ENCODE measurements around the gene FKBP6. TPM values are rescaled to one million over a fixed set of nuclear protein-coding genes. Genes with fewer than 3 reads are reported as not detected.
"Not testable (repeated sequence)": the region's sequence is repeated elsewhere in the genome, so short reads cannot be mapped to it uniquely, and the experiment has no call there.

FKBP6 gene
- total and polyA plus RNA-seq, 2 donors (not counting 1 experiment from before 2014, with no cell fraction given), result not detected

- Histone ChIP-seq H3K27ac (ENCODE audit: insufficient read depth, low read length) (no peak overlapping the region), H3K4me1 (ENCODE audit: control insufficient read depth, extremely low read depth, insufficient read depth, low read length) (peaks cover 3% of the 10 kb centered on the region), H3K4me3 (replicated peaks in 1 of 4; ENCODE audit: control extremely low read depth in 1 of 4, insufficient read depth in 1 of 4, low read depth in 3 of 4, low read length in 4 of 4) (peak overlapping the region in 1 of 4 experiments; percentile 30), H3K9ac (ENCODE audit: insufficient read depth, low read length) (no peak overlapping the region), H3K9me3 (ENCODE audit: control insufficient read depth, insufficient read depth, low read depth, low read length) (no peaks in the 10 kb centered on the region), H3K27me3 (ENCODE audit: control insufficient read depth, insufficient read depth, low read length) (no peaks in the 10 kb centered on the region), H3K79me2 (ENCODE audit: control insufficient read depth, insufficient read depth, low read length) (no peaks in the 10 kb centered on the region), H4K20me1 (ENCODE audit: control insufficient read depth, extremely low read depth, insufficient read depth, low read length) (no peaks in the 10 kb centered on the region), H2AFZ (ENCODE audit: low read length) (no peak overlapping the region), H3K36me3 (ENCODE audit: control insufficient read depth, insufficient read depth, low read length) (no peaks in the 10 kb centered on the region), H3K4me2 (ENCODE audit: extremely low read depth, insufficient read depth, low read length) (no peak overlapping the region)
- TF ChIP-seq EZH2 (IDR thresholded peaks at IDR 0.05; ENCODE audit: low read length, missing control alignments) (no peak), CTCF (conservative IDR thresholded peaks at IDR 0.05 in 1 of 2, IDR thresholded peaks at IDR 0.05 in 1 of 2; ENCODE audit: low read depth in 1 of 2, low read length in 2 of 2) (no peak)
- no peak for DNase-seq (ENCODE audit: low read depth in 2 of 2)
These were observed 30.8 kb downstream of the FKBP6 start for GRCh38 chr7:73358590-73359275.

- Histone ChIP-seq H3K4me2 (ENCODE audit: extremely low read depth, insufficient read depth, low read length) (no peak overlapping the region), H3K9me3 (ENCODE audit: control insufficient read depth, insufficient read depth, low read depth, low read length) (no peaks in the 10 kb centered on the region), H4K20me1 (ENCODE audit: control insufficient read depth, extremely low read depth, insufficient read depth, low read length) (no peaks in the 10 kb centered on the region), H3K4me3 (replicated peaks in 1 of 4; ENCODE audit: control extremely low read depth in 1 of 4, insufficient read depth in 1 of 4, low read depth in 3 of 4, low read length in 4 of 4) (no peak overlapping the region), H3K4me1 (ENCODE audit: control insufficient read depth, extremely low read depth, insufficient read depth, low read length) (peaks cover 3% of the 10 kb centered on the region), H2AFZ (ENCODE audit: low read length) (no peak overlapping the region), H3K27me3 (ENCODE audit: control insufficient read depth, insufficient read depth, low read length) (peaks cover 3% of the 10 kb centered on the region), H3K36me3 (ENCODE audit: control insufficient read depth, insufficient read depth, low read length) (no peaks in the 10 kb centered on the region), H3K9ac (ENCODE audit: insufficient read depth, low read length) (no peak overlapping the region), H3K79me2 (ENCODE audit: control insufficient read depth, insufficient read depth, low read length) (no peaks in the 10 kb centered on the region), H3K27ac (ENCODE audit: insufficient read depth, low read length) (no peak overlapping the region)
- no peak for TF ChIP-seq EZH2 (IDR thresholded peaks at IDR 0.05; ENCODE audit: low read length, missing control alignments)
- TF ChIP-seq CTCF (conservative IDR thresholded peaks at IDR 0.05 in 1 of 2, IDR thresholded peaks at IDR 0.05 in 1 of 2; ENCODE audit: low read depth in 1 of 2, low read length in 2 of 2), result no peak
- DNase-seq (ENCODE audit: low read depth in 2 of 2), result no peak
These were observed 31.3 kb downstream of the FKBP6 start for GRCh38 chr7:73359306-73359705.

GRCh38 chr7:73359746-73360375, 31.9 kb downstream of the FKBP6 start:
- H3K4me1 ChIP-seq (ENCODE audit: control insufficient read depth, extremely low read depth, insufficient read depth, low read length), result peaks cover 3% of the 10 kb centered on the region
- no peaks in the 10 kb centered on the region for H3K9me3 ChIP-seq (ENCODE audit: control insufficient read depth, insufficient read depth, low read depth, low read length)
- peaks cover 4% of the 10 kb centered on the region for H3K27me3 ChIP-seq (ENCODE audit: control insufficient read depth, insufficient read depth, low read length)
- DNase-seq (ENCODE audit: low read depth in 2 of 2), result no peak
- H3K27ac ChIP-seq (ENCODE audit: insufficient read depth, low read length), result no peak overlapping the region
- no peaks in the 10 kb centered on the region for H4K20me1 ChIP-seq (ENCODE audit: control insufficient read depth, extremely low read depth, insufficient read depth, low read length)
- TF ChIP-seq EZH2 (IDR thresholded peaks at IDR 0.05; ENCODE audit: low read length, missing control alignments) (no peak), CTCF (conservative IDR thresholded peaks at IDR 0.05 in 1 of 2, IDR thresholded peaks at IDR 0.05 in 1 of 2; ENCODE audit: low read depth in 1 of 2, low read length in 2 of 2) (no peak)
- H2AFZ ChIP-seq (ENCODE audit: low read length), result no peak overlapping the region
- no peak overlapping the region for H3K4me2 ChIP-seq (ENCODE audit: extremely low read depth, insufficient read depth, low read length)
- no peak overlapping the region for H3K9ac ChIP-seq (ENCODE audit: insufficient read depth, low read length)
- no peaks in the 10 kb centered on the region for H3K36me3 ChIP-seq (ENCODE audit: control insufficient read depth, insufficient read depth, low read length)
- no peaks in the 10 kb centered on the region for H3K79me2 ChIP-seq (ENCODE audit: control insufficient read depth, insufficient read depth, low read length)
- no peak overlapping the region for H3K4me3 ChIP-seq (replicated peaks in 1 of 4; ENCODE audit: control extremely low read depth in 1 of 4, insufficient read depth in 1 of 4, low read depth in 3 of 4, low read length in 4 of 4)

GRCh38 chr7:73360590-73360989, 32.6 kb downstream of the FKBP6 start:
- not testable (repeated sequence) for H3K4me3 ChIP-seq (replicated peaks in 1 of 4; ENCODE audit: control extremely low read depth in 1 of 4, insufficient read depth in 1 of 4, low read depth in 3 of 4, low read length in 4 of 4); H3K9me3 ChIP-seq (ENCODE audit: control insufficient read depth, insufficient read depth, low read depth, low read length); H3K4me2 ChIP-seq (ENCODE audit: extremely low read depth, insufficient read depth, low read length); H4K20me1 ChIP-seq (ENCODE audit: control insufficient read depth, extremely low read depth, insufficient read depth, low read length); H3K4me1 ChIP-seq (ENCODE audit: control insufficient read depth, extremely low read depth, insufficient read depth, low read length); H3K27ac ChIP-seq (ENCODE audit: insufficient read depth, low read length); H3K36me3 ChIP-seq (ENCODE audit: control insufficient read depth, insufficient read depth, low read length); H2AFZ ChIP-seq (ENCODE audit: low read length); H3K79me2 ChIP-seq (ENCODE audit: control insufficient read depth, insufficient read depth, low read length); H3K27me3 ChIP-seq (ENCODE audit: control insufficient read depth, insufficient read depth, low read length); H3K9ac ChIP-seq (ENCODE audit: insufficient read depth, low read length); DNase-seq (ENCODE audit: low read depth in 2 of 2)
